BLaER1 treated with 17β-estradiol and CSF1 and Interleukin-3, amounts not matched to agents 10 nM and 100 nM (cell line): ENCODE results near the gene FGB.

ENCODE experiments used
- H3K27ac ChIP-seq, 11 experiments: shearing (Covaris generic); formaldehyde crosslinking; 2 replicates each; pipeline ENCODE4 v1.8.1; 2022
- H3K27me3 ChIP-seq, 11 experiments: shearing (Covaris generic); formaldehyde crosslinking; 2 replicates each; pipeline ENCODE4 v1.8.1; 2022
- H3K36me3 ChIP-seq, 11 experiments: shearing (Covaris generic); formaldehyde crosslinking; 2 replicates each; pipeline ENCODE4 v1.8.1; 2022
- H3K4me1 ChIP-seq, 10 experiments: shearing (Covaris generic); formaldehyde crosslinking; 2 replicates each; pipeline ENCODE4 v1.8.1; 2022
- H3K4me2 ChIP-seq, 11 experiments: shearing (Covaris generic); formaldehyde crosslinking; 2 replicates each; pipeline ENCODE4 v1.8.1; 2022
- H3K4me3 ChIP-seq, 10 experiments: shearing (Covaris generic); formaldehyde crosslinking; 2 replicates each; pipeline ENCODE4 v1.8.1; 2022
- H3K9ac ChIP-seq, 11 experiments: shearing (Covaris generic); formaldehyde crosslinking; 2 replicates each; pipeline ENCODE4 v1.8.1; 2022
- H3K9me3 ChIP-seq, 11 experiments: shearing (Covaris generic); formaldehyde crosslinking; replicated peaks in 1 of 11; 2 replicates each; pipeline ENCODE4 v1.8.1; 2022
- H4K20me1 ChIP-seq, 11 experiments: shearing (Covaris generic); formaldehyde crosslinking; 2 replicates each; pipeline ENCODE4 v1.8.1; 2022
- Cebpa-rat ChIP-seq, 11 experiments: shearing (Covaris generic); IDR thresholded peaks; 2 replicates each; pipeline ENCODE4 v1.8.1; 2022

Gene FGB

DNA sequence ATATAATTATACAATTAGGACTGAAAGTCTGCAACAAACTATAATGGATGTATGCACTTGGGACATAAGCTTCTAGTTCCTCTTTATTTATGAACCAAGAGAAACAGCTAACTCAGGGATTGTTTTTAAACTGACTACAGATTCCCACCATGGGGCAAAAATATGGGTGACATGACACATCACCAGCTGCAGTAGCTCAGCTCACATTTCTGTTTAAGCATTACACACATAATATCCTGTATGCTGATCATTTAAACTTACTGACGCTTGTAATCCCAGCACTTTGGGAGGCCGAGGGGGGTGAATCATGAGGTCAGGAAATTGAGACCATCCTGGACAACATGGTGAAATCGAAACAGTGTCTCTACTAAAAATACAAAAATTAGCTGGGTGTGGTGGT is 11.5 kb downstream of the FGB start:
- Histone ChIP-seq H3K27me3 (no peaks in the 10 kb centered on the region), H3K4me1 (no peaks in the 10 kb centered on the region), H3K9me3 (no peaks in the 10 kb centered on the region), H4K20me1 (no peaks in the 10 kb centered on the region), H3K4me3 (no peak overlapping the region), H3K36me3 (no peaks in the 10 kb centered on the region), H3K9ac (no peak overlapping the region), H3K4me2 (no peak overlapping the region), H3K27ac (no peak overlapping the region)
- TF ChIP-seq Cebpa-rat (IDR thresholded peaks at IDR 0.05) = no peak

DNA sequence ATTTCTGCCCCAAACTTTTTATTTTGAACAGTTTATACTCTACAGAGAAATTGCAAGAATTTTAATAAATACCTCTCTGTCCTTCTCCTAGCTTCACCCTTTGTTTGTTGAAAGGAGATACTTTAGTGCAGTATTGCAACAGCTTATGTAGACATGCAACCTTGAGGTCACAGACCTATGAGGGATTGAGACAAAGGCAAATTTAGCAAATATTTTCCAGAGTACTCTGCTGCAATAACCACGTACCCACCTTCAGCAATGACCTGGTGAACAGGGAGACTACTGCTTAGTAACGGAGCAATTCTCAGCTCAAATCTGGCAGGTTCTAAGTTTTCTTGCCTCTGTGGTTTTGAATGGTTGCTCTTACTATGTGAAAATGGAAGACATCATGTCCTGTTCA is 14.5 kb downstream of the FGB start:
- H3K9me3 ChIP-seq = no peaks in the 10 kb centered on the region
- H3K4me1 ChIP-seq = no peaks in the 10 kb centered on the region
- no peaks in the 10 kb centered on the region for H3K27me3 ChIP-seq
- no peaks in the 10 kb centered on the region for H3K36me3 ChIP-seq
- no peak overlapping the region for H3K9ac ChIP-seq
- H4K20me1 ChIP-seq = no peaks in the 10 kb centered on the region
- no peak overlapping the region for H3K27ac ChIP-seq
- H3K4me3 ChIP-seq = no peak overlapping the region
- no peak overlapping the region for H3K4me2 ChIP-seq
- TF ChIP-seq Cebpa-rat (IDR thresholded peaks at IDR 0.05) = no peak

DNA sequence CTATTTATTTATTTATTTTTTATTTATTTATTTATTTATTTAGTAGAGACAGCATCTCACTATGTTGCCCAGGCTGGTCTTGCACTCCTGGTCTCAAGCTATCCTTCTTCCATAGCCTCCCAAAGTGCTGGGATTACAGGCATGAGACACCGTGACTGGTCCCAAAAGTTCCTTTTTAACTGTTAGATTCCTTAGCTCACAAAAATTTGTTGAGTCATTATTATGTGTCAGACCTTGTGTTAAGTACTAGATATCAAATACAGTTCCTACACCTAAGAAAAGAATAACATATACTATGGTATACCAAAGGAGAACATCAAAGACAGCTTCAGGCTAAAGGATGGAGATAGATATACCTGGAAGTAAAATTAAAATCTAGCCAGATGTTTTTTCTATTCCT is 16.1 kb downstream of the FGB start:
- no peak overlapping the region for H3K4me2 ChIP-seq
- H3K27me3 ChIP-seq = no peaks in the 10 kb centered on the region
- H4K20me1 ChIP-seq = no peaks in the 10 kb centered on the region
- H3K4me1 ChIP-seq = no peaks in the 10 kb centered on the region
- H3K9ac ChIP-seq = no peak overlapping the region
- no peaks in the 10 kb centered on the region for H3K9me3 ChIP-seq
- no peak for TF ChIP-seq Cebpa-rat (IDR thresholded peaks at IDR 0.05)
- no peaks in the 10 kb centered on the region for H3K36me3 ChIP-seq
- no peak overlapping the region for H3K27ac ChIP-seq
- no peak overlapping the region for H3K4me3 ChIP-seq

DNA sequence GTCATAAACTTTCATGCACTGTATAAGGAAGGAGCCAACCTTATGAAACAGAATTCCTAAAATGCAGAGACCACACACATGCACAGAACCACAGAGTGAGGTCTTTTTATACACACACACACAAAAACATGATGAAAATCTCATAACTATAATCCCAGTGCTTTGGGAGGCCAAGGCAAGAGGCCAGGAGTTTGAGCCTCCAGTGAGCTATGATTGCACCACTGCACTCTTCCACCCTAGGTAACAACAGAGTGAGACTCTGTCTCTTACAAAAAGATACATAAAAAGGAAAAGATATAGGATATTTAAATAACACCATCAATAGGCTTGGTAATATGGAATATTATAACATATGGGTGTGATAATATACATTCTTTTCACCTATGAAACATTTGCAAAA is 17.1 kb downstream of the FGB start:
- Histone ChIP-seq H3K4me3 (no peak overlapping the region), H3K4me1 (no peaks in the 10 kb centered on the region), H4K20me1 (no peaks in the 10 kb centered on the region), H3K9me3 (no peaks in the 10 kb centered on the region), H3K4me2 (no peak overlapping the region), H3K27ac (no peak overlapping the region), H3K36me3 (no peaks in the 10 kb centered on the region), H3K27me3 (no peaks in the 10 kb centered on the region), H3K9ac (no peak overlapping the region)
- no peak for TF ChIP-seq Cebpa-rat (IDR thresholded peaks at IDR 0.05)

DNA sequence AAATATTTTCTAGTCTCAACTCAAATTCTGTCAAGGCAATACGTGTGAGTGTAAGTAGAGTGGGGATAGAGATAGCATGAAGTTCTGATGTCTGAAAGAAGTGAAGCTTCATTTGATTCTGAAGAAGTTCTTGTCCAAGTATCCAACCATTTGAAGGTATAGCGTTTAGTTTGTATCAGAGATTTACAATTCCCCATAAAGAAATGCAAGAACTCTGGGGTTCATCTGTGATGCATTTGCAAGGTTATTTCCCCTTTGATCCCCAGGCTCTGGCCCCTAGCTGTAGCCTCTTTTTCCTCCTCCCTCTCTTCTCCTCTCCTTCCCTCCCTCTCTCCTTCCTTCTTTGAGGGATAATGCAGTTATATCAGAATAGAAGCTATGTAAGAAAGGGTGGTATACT is 19.9 kb downstream of the FGB start:
- no peaks in the 10 kb centered on the region for H4K20me1 ChIP-seq
- no peaks in the 10 kb centered on the region for H3K9me3 ChIP-seq
- no peak overlapping the region for H3K9ac ChIP-seq
- no peaks in the 10 kb centered on the region for H3K27me3 ChIP-seq
- H3K36me3 ChIP-seq = no peaks in the 10 kb centered on the region
- no peak overlapping the region for H3K4me2 ChIP-seq
- H3K27ac ChIP-seq = no peak overlapping the region
- TF ChIP-seq Cebpa-rat (IDR thresholded peaks at IDR 0.05) = no peak
- H3K4me1 ChIP-seq = no peaks in the 10 kb centered on the region
- H3K4me3 ChIP-seq = no peak overlapping the region

DNA sequence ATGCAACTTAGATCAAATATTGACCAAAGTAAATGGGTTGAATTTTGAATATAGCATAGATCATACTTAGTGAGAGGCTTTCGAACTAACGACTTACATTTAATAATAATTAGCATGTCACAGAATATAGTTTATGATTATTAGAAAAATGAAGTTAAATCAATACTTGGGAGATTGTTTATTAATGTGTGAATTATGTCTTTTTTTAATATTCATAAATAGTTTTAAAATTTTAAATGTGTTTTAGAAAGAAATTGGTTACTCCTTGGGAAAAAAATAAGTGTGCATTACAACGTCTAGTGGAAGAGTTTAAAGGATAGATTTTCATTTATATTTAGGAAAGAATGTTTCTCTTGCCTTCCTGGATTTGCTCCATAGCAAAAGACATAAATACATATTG is 20.4 kb downstream of the FGB start:
- Histone ChIP-seq H3K4me2 (no peak overlapping the region), H3K4me3 (no peak overlapping the region), H4K20me1 (no peaks in the 10 kb centered on the region), H3K9me3 (no peaks in the 10 kb centered on the region), H3K27ac (no peak overlapping the region), H3K36me3 (no peaks in the 10 kb centered on the region), H3K9ac (no peak overlapping the region), H3K27me3 (no peaks in the 10 kb centered on the region), H3K4me1 (no peaks in the 10 kb centered on the region)
- no peak for TF ChIP-seq Cebpa-rat (IDR thresholded peaks at IDR 0.05)

DNA sequence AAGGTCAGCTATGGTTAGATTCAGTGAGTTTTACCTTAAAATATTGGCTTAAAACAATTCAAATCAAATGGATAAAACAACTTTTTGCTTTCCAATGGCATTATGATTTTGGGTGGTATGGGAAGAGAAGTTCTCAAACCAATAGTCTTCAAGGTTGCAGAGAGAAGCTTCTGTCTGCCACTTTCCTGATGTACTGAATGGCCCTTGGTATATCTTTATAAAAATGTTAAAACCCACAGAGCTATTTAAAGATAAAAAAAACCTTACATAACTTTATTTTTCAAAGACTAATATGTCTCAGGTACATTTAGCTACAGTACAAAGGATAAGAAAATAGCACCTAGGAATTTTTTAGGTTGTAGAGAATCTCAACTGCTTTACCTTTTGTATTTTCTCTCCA is 20.9 kb downstream of the FGB start:
- Histone ChIP-seq H3K9me3 (no peaks in the 10 kb centered on the region), H3K4me2 (no peak overlapping the region), H3K27me3 (no peaks in the 10 kb centered on the region), H3K4me3 (no peak overlapping the region), H3K9ac (no peak overlapping the region), H3K27ac (no peak overlapping the region), H3K36me3 (no peaks in the 10 kb centered on the region), H4K20me1 (no peaks in the 10 kb centered on the region), H3K4me1 (no peaks in the 10 kb centered on the region)
- TF ChIP-seq Cebpa-rat (IDR thresholded peaks at IDR 0.05) = no peak

DNA sequence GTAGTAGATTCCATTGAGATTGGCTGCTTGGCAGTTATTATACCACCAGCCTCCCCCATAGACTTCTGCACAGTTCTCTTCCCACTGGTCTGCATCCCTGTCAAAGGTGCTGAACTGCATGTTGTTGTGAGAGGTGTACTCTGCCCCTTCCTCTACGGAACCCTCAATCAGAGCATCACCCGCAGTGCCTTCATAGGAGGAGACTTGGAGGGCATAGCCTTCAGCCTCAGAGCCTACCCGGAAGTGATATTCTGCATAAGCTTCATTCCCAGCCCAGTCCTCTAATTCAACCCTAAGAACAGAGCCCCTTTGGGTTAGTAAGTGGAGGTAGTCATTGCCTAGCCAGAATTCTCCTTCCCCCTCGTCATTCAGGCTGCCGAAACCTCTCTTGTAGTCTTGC is 21.4 kb downstream of the FGB start:
- no peaks in the 10 kb centered on the region for H3K36me3 ChIP-seq
- no peak overlapping the region for H3K9ac ChIP-seq
- H3K4me1 ChIP-seq = no peaks in the 10 kb centered on the region
- no peak overlapping the region for H3K4me2 ChIP-seq
- no peaks in the 10 kb centered on the region for H3K27me3 ChIP-seq
- H3K9me3 ChIP-seq = no peaks in the 10 kb centered on the region
- no peaks in the 10 kb centered on the region for H4K20me1 ChIP-seq
- no peak overlapping the region for H3K27ac ChIP-seq
- no peak overlapping the region for H3K4me3 ChIP-seq
- no peak for TF ChIP-seq Cebpa-rat (IDR thresholded peaks at IDR 0.05)

DNA sequence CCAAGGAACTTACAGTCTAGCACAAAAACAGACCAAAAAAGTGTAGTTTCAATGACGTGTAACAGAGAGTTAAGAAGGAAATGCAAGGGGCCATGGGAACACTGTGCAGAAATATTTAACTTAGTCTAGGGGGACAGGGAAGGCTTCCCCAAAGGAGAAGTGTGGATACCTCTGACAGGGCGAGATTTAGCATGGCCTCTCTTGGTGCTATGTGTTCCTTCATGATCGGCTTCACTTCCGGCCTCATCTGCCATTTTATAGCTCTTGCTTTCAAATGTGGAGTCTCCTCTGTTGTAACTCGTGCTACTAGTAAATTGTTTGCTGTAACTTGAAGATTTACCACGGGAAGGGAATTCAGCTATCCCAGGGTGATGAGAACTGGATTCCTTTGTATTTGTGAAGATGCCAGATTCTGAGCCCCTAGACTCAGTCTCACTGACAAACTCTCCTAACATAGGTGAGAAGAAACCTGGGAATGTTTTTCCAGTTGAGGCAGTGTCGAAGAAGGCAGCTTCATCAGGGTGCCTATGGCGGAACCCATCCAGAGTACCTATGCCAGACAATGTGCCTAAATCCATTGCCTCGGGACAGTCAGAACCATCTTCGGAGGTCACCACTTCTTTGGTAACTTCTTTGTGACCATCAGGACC is 22.7 kb downstream of the FGB start:
- H3K4me3 ChIP-seq = no peak overlapping the region
- no peak for TF ChIP-seq Cebpa-rat (IDR thresholded peaks at IDR 0.05)
- H3K9me3 ChIP-seq = no peaks in the 10 kb centered on the region
- no peak overlapping the region for H3K9ac ChIP-seq
- no peaks in the 10 kb centered on the region for H3K36me3 ChIP-seq
- H3K27me3 ChIP-seq = no peaks in the 10 kb centered on the region
- no peaks in the 10 kb centered on the region for H3K4me1 ChIP-seq
- H3K27ac ChIP-seq = no peak overlapping the region
- no peaks in the 10 kb centered on the region for H4K20me1 ChIP-seq
- H3K4me2 ChIP-seq = no peak overlapping the region

DNA sequence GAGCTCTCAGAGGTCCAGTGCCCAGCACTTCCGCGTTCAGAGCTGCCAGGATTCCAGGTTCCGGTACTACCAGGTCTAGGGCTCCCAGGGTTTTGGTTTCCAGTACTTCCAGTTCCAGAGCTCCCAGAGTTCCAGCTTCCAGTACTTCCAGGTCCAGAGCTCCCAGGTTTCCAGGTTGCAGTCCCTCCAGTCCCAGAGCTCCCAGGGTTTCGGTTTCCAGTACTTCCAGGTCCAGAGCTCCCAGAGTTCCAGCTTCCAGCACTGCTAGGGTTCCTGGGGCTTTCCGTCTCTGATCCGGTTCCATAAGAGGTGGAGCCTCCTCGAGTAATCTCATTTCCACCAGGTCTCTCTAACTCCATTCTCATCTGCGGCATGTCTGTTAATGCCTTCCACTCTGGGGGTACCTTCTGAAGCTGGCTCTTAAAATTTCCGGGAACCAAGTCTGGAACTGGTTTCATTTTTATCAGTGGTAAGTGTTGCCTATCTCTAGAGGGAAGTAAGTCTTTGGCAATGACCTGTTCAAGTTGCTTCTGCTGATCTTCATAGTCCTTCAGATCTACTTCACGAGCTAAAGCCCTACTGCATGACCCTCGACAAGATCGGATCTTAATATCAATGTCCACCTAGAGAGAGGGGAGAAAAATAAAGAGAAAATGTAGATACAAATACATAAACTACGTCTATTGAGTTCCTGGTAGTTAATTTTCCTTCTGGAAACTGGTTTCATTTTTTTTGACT is 23.7 kb downstream of the FGB start:
- no peak overlapping the region for H3K9ac ChIP-seq
- H3K36me3 ChIP-seq = no peaks in the 10 kb centered on the region
- TF ChIP-seq Cebpa-rat (IDR thresholded peaks at IDR 0.05) = no peak
- no peaks in the 10 kb centered on the region for H4K20me1 ChIP-seq
- H3K9me3 ChIP-seq = no peaks in the 10 kb centered on the region
- H3K4me3 ChIP-seq = no peak overlapping the region
- no peaks in the 10 kb centered on the region for H3K27me3 ChIP-seq
- no peak overlapping the region for H3K27ac ChIP-seq
- H3K4me2 ChIP-seq = no peak overlapping the region
- no peaks in the 10 kb centered on the region for H3K4me1 ChIP-seq
